Stimulated activated CD8-positive, alpha-beta memory T cell treated with anti-CD3 and anti-CD28 coated beads, Interleukin-15, amount 100 ng/mL, for 1 hour (primary cell): Measurements from ENCODE around the gene VCP.
A peak's percentile ranks its signal among the peaks of the same experiment; 100 is the strongest.

Source experiments
- DNase-seq: peaks from one replicate; pipeline ENCODE4 v3.0.0-alpha.2; 2020; ENCODE audit warnings: low read depth

The VCP gene

DNA sequence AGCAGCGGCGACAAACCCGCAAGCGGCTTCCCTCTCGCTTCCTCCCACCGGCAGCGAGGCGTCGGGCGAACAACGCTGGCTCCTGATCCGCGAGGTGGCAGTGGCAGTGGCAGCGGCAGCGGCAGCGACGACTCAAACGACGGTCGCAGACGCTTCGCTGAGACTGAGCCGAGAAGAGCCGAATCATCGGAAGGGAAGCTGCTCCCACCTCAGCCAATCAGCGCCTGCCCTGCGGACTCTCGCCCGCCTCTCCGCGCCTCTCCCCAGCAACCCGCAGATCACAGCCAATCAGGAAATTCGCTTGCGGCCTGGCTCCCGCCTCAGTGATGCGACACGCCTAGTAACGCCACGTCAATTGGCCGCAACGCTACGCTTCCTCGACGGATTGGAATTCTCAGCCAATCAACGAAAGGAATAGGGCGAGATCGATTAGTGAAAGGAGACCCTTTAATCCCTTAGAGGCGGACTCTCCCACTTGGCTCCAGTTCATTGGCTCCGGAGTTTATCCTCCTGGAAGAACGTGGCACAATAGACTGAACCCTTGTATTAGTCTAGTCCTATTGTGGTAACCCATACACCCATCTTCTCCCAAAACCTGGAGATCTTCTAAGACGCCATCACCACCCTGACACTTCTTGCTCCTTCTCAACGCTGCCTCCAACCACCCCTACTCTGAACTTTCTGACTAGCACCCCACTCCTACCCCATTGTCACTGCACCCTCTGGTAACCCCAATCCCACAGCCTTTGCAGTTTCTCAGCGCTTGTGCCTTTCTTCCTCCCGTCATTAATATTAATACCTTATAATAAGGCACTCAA, at the start of gene VCP:
Gene VCP (minus strand): TSS at position 165 of the 818 bp plus-strand sequence. CDS start 272 bp downstream, outside the sequence.
- peak; percentile 90 for DNase-seq

DNA sequence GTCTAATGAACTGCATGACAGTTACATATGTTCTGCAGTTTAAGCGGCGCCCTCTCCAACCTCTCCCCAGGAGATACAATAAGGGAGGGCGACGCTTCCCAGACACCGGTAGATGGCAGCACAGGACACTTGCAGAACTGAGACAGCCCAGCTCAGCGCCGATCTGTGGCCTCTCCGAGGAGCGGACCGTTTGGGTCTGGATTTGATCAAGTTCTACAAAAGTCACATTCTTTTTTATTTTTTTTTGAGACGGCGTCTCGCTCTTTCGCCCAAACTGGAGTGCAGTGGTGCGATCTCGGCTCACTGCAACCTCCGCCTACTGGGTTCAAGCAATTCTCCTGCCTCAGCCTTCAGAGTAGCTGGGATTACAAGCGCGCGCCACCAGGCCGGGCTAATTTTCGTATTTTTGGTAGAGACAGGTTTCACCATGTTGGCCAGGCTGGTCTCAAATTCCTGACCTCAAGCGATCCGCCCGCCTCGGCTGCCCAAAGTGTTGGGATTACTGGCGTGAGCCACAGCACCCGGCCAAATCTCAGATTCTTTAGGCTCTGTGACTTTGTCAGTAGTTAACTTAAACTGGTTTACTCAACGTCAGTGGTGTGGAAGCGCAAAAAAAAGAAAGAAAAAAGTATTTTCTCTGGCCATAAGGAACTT, 44.6 kb upstream of the VCP start:
- peak; percentile 78 for DNase-seq

DNA sequence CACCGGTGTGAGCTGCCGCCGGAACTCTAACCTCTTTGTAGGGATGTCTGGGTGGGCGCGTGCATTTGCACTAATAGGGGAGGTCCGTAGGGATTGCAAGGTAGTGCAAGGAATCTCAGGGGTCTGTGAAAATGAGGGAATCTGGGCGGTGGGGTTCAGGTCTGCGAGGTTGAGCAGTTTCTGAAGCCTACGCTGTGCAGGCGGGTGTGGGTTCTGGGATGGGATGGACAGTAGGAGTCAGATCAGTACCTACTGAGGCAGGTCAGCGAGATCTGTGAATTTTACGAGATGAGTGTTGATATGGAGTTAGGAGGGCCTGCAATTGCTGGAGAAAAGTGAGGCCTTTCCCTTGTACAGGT, 44.1 kb upstream of the VCP start:
- DNase-seq, result no peak

DNA sequence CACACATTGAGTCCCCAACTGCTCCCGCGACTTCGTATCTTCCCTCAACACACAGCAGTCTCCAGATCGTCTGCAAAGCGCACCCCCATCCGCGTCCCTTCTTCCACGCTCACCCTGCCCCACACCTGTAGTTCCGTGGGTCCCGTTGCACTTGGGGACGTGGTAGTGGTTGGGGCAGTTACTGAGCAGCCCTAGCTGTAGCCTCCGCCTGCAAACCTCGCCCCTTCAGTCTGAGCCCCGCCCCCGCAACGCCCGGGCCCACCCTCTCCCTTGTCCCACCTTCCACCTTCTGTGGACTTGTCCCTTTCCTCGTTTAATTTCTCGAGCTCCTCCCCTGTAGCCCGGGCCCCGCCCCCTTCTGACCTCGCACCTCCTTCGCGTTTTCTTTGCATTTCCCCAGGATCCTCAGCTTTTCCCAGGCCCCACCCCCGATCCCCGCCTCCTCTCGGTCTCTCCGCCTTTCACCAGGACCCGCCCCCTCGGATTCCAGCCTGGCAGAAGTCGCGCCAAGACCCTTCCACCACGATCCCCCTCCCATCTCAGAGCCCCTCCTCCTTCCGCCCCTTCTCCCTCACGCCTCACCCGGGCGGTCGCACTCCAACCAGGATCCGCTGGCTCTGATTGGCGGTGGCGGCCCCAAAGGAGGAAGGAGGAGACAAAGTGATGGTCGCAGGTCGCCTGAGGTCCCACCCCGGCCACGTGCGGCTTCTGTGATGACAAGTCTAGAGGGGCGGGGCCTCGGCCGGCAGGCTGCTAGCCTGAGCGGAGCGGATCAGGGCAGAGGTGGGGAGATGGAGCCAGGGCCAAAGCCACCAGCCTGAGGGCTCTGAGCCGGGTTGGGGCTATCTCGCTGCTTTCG, 43.5 kb upstream of the VCP start, which contains the start of gene ATOSB:
Gene ATOSB (minus strand): TSS at position 183 of the 859 bp plus-strand sequence. CDS start 7,588 bp downstream, outside the sequence.
- DNase-seq, result peak; percentile 81

DNA sequence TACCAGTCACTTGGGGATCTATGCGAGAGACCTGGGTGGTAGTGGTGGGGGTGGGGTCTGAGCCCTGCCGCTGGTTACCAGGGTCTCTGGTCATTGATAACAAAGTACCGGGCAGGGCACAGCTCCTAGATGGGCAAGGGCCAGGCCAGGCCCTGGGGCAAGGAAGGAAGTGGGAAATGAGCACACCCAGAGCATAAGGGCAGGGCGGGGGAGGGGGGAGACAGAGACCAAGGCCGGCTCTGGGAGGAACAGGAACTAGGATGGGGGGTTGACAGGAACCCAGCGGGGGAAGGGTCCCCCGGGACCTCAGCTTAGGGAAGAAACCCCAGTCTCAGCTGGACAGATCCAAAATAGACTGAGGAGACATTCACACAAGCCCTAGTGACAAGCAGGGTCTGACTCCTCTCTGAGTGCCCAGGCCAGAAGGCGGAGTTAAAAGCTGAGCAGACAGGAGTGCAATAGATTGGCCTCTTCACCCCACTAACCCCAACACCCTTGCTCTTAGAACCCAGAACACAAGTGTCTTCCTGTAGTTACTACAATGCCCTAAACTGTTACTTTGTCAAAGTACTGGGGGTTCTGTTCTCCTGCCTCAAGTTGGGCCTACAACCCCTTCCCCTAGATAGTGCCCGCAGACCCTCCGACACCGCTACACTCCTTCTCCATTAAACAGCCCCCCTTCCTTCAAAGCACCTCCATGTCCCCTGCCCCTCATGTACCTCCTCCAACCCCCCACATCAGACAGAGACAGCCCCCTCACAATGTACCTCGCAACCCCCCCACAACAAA, 42.6 kb upstream of the VCP start:
- DNase-seq, result no peak

DNA sequence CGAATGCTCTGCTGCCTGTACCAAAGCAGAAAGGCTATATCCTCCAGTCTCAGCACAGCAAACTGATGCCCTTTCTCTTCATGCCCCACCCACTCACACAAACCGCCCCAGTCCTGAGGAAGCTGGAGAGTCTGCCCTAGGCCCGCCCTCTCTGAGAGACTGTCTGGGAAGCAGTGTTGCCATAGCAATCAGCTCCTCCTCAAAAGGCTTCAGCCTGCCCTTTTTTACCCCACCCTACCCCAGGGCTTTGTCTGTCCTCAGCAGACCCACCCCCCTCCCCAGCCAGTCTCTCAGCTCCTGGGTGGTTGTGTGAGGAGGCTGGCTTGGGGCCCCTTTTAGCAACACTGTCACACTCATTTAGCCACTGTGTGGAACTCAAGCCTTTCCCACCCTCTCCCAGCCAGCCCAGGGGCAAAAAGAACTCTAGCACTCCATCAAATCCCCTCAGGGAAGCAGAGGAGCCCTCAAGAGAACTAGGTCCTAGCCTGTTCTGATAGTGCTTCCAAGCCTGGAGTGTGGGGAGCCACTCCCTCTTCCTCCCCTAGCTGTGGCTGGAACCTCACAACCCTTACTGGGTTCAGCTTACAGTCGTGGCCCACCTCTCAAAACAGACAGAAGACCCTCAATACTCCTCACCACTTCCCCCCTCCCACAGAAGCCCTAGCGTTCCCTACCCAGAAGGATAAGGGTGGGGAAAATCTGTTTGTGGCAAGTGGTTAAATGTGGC, 41.9 kb upstream of the VCP start:
- peak; percentile 40 for DNase-seq

DNA sequence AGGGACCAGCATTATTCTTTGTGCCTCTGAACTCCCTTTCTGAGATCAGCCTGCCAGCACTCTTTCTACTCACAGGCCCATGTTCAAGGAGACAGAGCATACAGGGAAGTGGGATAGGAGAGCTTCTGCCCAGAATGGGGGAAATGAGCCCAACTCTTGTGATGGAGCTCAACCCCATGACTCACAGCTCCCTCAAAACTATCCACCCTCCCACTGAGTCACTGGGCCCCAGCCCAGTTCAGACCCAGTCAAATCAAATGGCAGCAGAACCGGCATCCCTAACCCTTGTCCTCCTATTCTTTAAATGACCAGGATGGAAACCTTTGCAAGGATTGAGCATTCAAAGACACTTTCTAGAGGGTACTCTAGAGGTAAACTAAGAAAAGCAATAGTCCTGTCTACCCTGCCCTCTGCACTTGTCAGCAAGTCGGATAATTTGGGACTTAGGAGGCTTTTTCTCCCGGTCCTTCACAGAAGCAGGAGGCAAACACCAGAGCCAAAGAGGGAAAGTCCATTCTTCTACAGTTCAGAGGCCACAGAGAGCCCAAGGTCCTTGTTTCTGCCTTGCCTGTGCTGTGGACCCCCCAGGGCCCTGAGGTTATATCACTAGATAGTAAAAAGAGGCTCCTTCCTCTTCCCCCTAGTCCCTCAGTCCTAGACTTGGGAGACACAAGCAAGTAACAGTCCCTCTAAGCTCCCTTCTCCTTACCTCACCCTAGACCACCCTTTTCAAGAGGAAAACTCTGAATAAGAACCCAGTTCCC, 40.0 kb upstream of the VCP start:
- DNase-seq, result no peak

DNA sequence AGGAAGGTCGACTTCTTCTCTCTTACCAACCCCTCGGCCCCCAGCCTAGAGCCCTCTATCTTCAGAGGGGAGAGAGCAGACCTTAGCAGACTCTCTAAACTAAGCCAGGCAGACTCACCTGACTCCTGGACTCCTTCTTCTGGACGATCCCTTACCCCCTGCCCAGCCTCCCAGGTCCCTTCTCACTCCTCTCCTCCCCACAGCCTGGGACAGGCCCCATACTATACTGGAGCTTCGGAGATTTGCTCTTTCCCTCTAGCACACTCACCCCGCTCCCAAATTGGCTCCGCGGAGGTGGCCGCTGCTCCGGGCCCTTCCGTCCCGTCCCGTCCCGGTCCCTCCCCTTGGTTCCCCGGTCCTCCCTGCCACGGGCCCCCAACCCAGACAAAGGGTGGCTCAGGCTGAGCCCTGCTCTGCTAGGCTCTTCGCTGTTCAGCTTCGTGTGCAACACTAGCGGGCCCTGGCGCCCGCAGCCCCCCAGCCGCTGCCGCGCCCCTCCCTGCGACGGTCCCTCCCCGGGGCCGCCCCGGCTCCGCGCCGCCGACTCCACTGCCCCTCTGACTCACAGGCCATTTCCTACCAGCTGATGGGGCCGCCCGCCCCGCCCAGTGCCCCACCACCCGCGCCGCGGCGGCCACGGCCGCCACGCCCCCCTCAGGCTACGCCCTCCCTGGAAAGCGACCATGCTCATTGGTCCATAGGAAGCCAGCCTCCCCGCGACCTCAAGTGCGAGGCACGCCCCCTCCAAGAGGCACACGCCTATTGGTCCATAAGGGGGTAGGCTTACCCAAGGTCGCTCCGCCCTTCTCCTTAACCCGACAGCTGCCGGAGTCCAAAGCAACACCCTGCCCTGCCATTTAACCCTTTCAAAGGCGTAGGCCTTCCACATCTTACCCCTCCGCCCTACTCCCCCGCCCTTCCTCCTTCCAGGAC, 38.8 kb upstream of the VCP start:
- peak; percentile 91 for DNase-seq

DNA sequence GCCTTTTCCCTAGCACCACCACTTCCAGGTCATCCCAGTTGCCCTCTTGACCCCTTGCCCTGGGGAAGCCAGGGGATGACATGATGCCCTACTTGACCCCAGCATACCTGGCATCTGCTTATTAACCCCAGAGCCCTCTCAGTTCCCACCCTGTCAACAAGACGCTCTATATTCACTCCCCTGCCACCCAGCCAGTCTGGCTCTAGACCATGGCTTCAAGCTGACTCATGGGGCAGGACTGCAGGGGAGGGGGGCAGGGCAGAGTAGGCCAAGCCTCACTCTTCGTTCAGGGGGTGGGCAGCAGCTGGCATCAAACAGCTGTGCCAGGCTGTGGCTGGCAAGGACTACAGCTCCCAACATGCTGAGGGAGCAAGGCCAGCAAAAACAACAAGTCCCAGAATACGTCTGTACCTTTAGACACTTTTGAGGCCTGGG, 37.9 kb upstream of the VCP start:
- no peak for DNase-seq

DNA sequence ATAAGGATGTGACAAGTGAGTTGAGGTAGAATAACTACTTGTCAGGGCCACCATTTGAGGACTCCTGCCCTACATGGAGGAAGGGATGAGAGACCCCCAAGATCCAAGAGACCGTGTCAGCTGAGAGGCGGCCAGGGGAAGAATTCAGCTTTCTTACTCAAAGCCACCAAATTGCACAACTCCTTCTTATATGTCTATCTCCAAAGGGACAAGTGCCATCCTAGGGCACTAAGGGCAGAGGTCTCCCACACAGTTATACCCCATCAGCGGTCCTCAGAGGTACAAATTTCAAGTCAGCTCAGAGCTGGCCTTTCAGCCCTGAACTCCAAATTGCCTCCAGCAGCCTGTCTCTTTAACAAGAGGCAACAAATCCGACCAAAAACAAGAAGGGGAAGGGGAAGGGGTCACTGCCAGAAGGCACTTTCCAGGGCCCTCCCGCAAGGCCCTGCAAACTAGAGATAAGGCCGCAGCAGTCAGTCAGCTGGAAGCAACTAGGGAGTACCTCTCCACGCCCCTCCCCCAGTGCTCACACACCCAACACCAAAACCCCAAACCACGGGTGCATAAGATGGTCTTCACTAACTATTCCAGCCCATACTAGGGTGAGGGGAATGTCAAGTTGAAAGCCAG, 36.6 kb upstream of the VCP start:
- DNase-seq, result no peak

DNA sequence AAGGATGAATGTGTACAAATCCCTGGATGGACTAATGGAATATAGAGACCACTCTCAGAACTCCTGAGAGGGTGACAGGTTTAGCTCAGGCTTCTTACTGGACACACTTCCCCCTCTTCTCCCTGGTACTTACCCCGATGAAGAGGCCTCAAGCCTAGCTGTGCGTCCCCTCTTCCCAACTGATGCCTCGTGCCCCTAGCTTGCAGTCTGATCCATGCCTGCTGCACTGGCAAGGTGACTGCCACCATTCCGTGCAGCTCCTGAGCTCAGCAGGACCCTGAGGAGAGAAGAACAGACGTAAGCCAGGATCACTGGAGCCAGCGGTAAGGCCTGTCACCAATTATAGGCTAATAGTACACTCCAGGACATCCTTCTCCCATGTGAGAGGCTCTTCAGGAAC, 36.0 kb upstream of the VCP start:
- DNase-seq, result no peak

DNA sequence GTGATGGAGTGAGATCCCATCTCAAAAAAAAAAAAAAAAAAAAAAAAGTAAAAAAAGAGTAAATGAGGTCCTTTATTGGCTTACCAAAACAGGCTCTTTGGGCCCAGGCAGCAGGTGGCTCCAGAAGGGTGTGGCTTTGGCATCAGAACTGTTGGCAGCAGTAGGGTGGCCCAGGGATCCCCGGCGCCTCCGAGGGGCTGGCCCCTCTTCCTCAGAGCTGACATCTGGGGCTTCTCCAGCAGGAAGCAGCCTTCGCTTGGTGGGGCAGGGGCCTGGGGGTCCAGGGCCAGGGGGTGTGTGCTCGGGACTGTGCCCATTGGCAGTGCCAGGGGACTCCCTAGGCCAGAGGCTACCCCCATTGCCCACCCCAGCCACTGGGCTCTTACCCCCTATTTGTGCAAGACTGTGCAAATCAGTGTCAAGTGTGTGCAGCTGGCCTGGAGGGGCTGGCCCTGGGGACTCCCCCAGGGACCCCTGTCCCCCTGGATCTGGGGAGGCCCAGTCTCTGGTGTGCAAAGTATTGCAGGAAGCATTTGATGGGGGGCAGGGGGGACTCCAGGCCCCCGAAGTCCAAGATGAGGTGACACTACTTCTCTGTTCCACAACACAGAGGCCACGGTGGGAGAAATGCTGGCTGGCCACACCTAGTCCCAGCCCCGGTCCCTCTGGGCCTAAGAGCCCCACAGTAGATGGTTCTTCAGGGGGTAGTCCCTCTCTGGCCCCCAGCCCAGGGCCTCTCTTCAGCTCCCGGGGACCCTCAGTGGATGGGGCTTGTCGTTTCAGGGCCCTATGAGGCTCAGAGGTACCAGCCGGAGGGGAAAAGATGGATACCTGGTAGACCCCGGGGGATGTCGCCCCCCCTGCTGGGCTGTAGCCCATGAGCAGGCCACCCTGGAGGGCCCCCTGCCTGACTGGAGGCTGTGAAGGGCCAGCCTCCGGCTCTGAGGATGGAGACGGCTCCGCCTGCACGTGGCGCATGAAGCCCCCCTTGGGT, 35.2 kb upstream of the VCP start:
- no peak for DNase-seq

DNA sequence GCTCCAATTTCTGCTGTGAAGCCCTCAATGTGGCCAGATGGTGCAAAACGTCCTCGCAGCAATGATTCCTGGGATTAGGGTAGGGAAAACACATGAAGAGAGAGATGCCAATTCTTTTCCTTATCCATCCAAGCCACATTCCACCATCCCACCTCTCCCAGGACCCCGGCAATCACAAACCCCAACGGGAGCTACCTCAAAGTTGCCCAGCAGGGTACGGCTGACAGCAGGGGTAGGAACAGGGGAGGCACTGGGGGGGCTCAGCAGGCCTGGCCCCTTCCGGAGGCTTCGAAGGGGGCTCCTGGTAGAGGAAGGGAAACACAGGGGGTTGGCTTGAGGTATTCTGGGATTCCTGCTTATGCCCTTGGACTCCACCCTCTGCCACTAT, 33.9 kb upstream of the VCP start:
- DNase-seq, result no peak

DNA sequence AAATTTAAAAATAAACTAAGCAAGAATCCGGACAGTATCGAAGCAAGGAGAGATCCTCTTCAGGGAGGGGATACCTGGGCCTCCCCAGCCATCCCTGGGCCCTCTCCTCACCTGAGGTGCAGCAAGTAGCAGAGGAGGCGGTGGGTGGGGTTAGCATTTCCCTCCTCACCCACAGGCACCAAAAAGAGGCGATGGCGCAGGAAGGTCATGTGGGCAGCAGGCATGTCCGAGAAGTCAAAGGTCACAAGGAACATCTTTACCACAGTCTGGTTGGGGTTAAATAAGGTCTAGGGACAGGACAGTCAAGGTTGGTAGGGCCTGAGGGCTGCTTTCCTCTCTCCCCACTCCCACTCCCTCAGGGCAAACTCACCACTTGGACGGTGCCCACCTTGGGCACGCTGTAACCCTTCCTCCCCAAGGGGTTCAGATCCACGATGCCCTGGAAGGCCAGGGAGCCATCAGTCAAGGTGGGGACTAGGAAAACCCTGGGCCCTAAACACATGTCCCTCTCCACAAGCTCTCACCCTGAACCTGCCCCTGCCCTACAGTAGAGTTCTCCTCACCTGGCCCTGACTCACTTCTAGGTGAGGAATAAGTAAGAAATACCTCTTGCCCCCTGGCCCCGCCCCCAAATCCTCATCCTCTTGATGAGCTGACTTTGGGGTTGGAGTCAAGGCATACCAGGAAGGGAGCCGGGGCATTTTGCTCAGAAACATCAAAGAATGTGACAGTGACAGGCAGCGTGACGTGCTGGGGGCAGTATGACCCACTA, 33.3 kb upstream of the VCP start:
- no peak for DNase-seq

DNA sequence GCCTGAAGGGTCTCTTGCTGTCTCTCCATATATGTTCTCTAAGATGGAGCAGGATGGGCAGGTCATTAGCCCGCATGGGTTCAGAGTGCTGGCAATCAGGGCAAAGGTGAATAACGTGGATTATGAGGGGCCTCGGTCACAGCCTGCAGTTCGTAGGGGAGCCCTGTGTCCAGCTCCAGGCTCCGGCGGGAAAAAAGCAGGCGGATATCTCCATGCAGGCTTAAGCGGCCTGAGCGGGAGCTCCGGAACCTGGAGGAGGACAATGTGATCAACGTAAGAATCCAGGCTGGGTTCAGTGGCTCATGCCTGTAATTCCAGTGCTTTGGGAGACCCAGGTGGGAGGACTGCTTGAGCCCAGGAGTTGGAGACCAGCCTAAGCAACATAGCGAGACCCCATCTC, 32.7 kb upstream of the VCP start:
- DNase-seq, result no peak

DNA sequence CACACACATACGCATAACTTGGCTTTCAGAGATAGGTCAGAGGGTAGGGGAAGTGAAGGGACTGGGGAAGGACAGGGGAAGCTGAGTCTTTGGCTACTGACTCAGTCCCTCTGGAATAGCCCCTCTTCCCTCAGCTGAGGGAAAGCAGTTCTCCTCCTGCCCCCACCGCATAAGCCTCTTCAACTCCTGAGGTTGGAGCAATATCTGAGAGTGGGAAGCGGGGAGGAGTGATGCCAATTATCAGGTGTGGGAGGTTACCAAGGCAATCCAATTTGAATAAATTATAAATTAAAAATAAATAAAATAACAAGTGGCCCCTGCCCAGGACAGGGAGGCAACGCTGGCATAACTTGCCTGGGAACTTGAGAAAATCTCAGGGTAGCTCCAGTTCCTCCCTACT, 32.2 kb upstream of the VCP start:
- DNase-seq, result no peak
